ENCODE measurements around the gene SELPLG.

DNA sequence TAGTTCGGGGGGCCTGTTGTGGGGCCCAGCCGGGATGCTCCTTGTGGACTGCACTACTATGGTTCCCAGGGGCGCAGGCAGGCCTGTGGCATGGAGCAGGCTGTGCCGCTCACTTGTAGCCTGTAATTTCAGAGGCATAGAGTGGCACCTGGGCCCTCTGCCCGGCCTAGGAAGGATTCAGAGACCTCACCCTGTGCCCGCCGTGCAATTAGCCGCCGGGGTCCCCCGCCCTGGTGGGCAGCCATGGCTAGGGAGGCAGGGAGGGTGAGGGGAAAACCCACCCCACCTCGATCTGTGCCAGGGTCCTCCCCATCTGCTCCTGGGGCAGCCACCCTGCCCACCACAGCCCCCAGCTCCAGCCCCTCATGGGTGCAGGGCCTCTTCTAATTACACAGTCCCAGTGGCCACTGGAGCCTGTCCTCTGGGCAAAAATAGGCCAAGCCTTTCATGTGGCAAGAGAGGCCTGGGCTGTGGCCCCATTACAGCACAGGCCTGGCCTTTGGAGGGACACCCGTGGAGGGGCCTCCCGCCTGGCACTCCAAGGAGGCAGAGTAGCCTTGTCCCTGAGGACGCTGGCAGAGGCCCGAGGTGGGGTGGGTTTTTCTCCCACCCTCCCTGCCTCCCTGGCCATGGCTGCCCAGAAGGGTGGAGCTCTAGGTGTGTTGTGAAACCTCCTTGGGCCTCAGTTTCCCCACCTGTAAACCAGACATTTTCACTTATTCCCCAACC lies 30.6 kb downstream of the SELPLG start:
- no peak for TF ChIP-seq POLR2A (IDR thresholded peaks at IDR 0.05; ENCODE audit: low read length)
- no peak for TF ChIP-seq GATA1 (IDR thresholded peaks at IDR 0.05; ENCODE audit: low read depth, low read length)

All from erythroblast (primary cell).